Activated T-cell treated with anti-CD3 and anti-CD28 coated beads, Interleukin-2, amount 50 U/mL, for 24 hours (primary cell): ENCODE measurements around the gene COPRS.

Experiments used
- DNase-seq: peaks from one replicate; pipeline ENCODE4 v3.0.0-alpha.2; 2020
- H3K27ac Mint-ChIP-seq: 2 replicates; pipeline ENCODE4 v1.8.0; 2020; ENCODE audit warnings: mild to moderate bottlenecking, mixed read lengths
- H3K27me3 Mint-ChIP-seq: 2 replicates; pipeline ENCODE4 v1.8.0; 2020; ENCODE audit warnings: mixed read lengths
- H3K36me3 Mint-ChIP-seq: 2 replicates; pipeline ENCODE4 v1.8.0; 2020; ENCODE audit warnings: low read depth, mixed read lengths
- H3K4me1 Mint-ChIP-seq: 2 replicates; pipeline ENCODE4 v1.8.0; 2020; ENCODE audit warnings: low read depth, mixed read lengths
- H3K4me3 Mint-ChIP-seq: 2 replicates; pipeline ENCODE4 v1.8.0; 2020; ENCODE audit warnings: mild to moderate bottlenecking, moderate library complexity, mixed read lengths
- H3K9me3 Mint-ChIP-seq: 2 replicates; pipeline ENCODE4 v1.8.0; 2020; ENCODE audit warnings: mixed read lengths

Gene COPRS

GRCh38 chr17:31858642-31859486 is at the start of gene COPRS:
TSS of gene COPRS (minus strand) at chr17:31859244. CDS start at chr17:31859199, 45 bp downstream.
- Mint-ChIP-seq H3K27me3 (no peaks in the 10 kb centered on the region), H3K9me3 (no peaks in the 10 kb centered on the region), H3K4me1 (peaks cover 20% of the 10 kb centered on the region), H3K36me3 (peaks cover 49% of the 10 kb centered on the region), H3K27ac (peak within 1 kb of the TSS; percentile 91), H3K4me3 (peak within 1 kb of the TSS; percentile 88)
- peak; percentile 86 for DNase-seq

- peaks cover 24% of the 10 kb centered on the region for H3K27me3 Mint-ChIP-seq
- H3K36me3 Mint-ChIP-seq: no peaks in the 10 kb centered on the region
- no peaks in the 10 kb centered on the region for H3K9me3 Mint-ChIP-seq
- no peak overlapping the region for H3K4me3 Mint-ChIP-seq
- H3K4me1 Mint-ChIP-seq: peaks cover 19% of the 10 kb centered on the region
- no peak for DNase-seq
- H3K27ac Mint-ChIP-seq: no peak overlapping the region
Measured at GRCh38 chr17:31908386-31908785, 49.3 kb upstream of the COPRS start.

GRCh38 chr17:31907342-31907962 is 48.4 kb upstream of the COPRS start:
- Mint-ChIP-seq H3K4me3 (no peak overlapping the region), H3K4me1 (peaks cover 27% of the 10 kb centered on the region), H3K27ac (no peak overlapping the region), H3K27me3 (peaks cover 22% of the 10 kb centered on the region), H3K36me3 (no peaks in the 10 kb centered on the region), H3K9me3 (no peaks in the 10 kb centered on the region)
- no peak for DNase-seq

GRCh38 chr17:31903401-31903800 is 44.4 kb upstream of the COPRS start:
- no peaks in the 10 kb centered on the region for H3K9me3 Mint-ChIP-seq
- no peak overlapping the region for H3K4me3 Mint-ChIP-seq
- H3K27ac Mint-ChIP-seq: peak overlapping the region; percentile 47
- no peak for DNase-seq
- peaks cover 33% of the 10 kb centered on the region for H3K4me1 Mint-ChIP-seq
- H3K36me3 Mint-ChIP-seq: peaks cover 18% of the 10 kb centered on the region
- peaks cover 6% of the 10 kb centered on the region for H3K27me3 Mint-ChIP-seq

- no peak overlapping the region for H3K4me3 Mint-ChIP-seq
- H3K27me3 Mint-ChIP-seq: peaks cover 6% of the 10 kb centered on the region
- H3K9me3 Mint-ChIP-seq: no peaks in the 10 kb centered on the region
- H3K27ac Mint-ChIP-seq: peak overlapping the region; percentile 7
- DNase-seq: no peak
- H3K4me1 Mint-ChIP-seq: peaks cover 30% of the 10 kb centered on the region
- H3K36me3 Mint-ChIP-seq: peaks cover 25% of the 10 kb centered on the region
Measured at GRCh38 chr17:31902693-31903092, 43.6 kb upstream of the COPRS start.

- H3K4me3 Mint-ChIP-seq: no peak overlapping the region
- H3K27ac Mint-ChIP-seq: no peak overlapping the region
- no peaks in the 10 kb centered on the region for H3K27me3 Mint-ChIP-seq
- peaks cover 26% of the 10 kb centered on the region for H3K4me1 Mint-ChIP-seq
- peaks cover 43% of the 10 kb centered on the region for H3K36me3 Mint-ChIP-seq
- H3K9me3 Mint-ChIP-seq: no peaks in the 10 kb centered on the region
- no peak for DNase-seq
Measured at GRCh38 chr17:31900877-31901276, 41.8 kb upstream of the COPRS start.

GRCh38 chr17:31888124-31888523 is 29.1 kb upstream of the COPRS start:
- peaks cover 87% of the 10 kb centered on the region for H3K36me3 Mint-ChIP-seq
- no peaks in the 10 kb centered on the region for H3K4me1 Mint-ChIP-seq
- peak overlapping the region; percentile 47 for H3K27ac Mint-ChIP-seq
- no peak for DNase-seq
- H3K9me3 Mint-ChIP-seq: no peaks in the 10 kb centered on the region
- no peaks in the 10 kb centered on the region for H3K27me3 Mint-ChIP-seq
- H3K4me3 Mint-ChIP-seq: no peak overlapping the region

GRCh38 chr17:31882571-31882970 is 23.5 kb upstream of the COPRS start:
- Mint-ChIP-seq H3K4me1 (peaks cover 21% of the 10 kb centered on the region), H3K36me3 (peaks cover 90% of the 10 kb centered on the region), H3K4me3 (no peak overlapping the region), H3K9me3 (no peaks in the 10 kb centered on the region), H3K27ac (no peak overlapping the region), H3K27me3 (no peaks in the 10 kb centered on the region)
- no peak for DNase-seq

- H3K9me3 Mint-ChIP-seq: no peaks in the 10 kb centered on the region
- DNase-seq: no peak
- peaks cover 26% of the 10 kb centered on the region for H3K4me1 Mint-ChIP-seq
- H3K27me3 Mint-ChIP-seq: no peaks in the 10 kb centered on the region
- no peak overlapping the region for H3K4me3 Mint-ChIP-seq
- peaks cover 89% of the 10 kb centered on the region for H3K36me3 Mint-ChIP-seq
- peak overlapping the region; percentile 42 for H3K27ac Mint-ChIP-seq
Measured at GRCh38 chr17:31880311-31880710, 21.3 kb upstream of the COPRS start.

- Mint-ChIP-seq H3K4me1 (peaks cover 26% of the 10 kb centered on the region), H3K9me3 (no peaks in the 10 kb centered on the region), H3K27ac (peak overlapping the region; percentile 93), H3K36me3 (peaks cover 90% of the 10 kb centered on the region), H3K4me3 (no peak overlapping the region), H3K27me3 (no peaks in the 10 kb centered on the region)
- DNase-seq: no peak
Measured at GRCh38 chr17:31878703-31879073, 19.6 kb upstream of the COPRS start.

- no peaks in the 10 kb centered on the region for H3K9me3 Mint-ChIP-seq
- peak overlapping the region; percentile 15 for H3K4me3 Mint-ChIP-seq
- H3K36me3 Mint-ChIP-seq: peaks cover 91% of the 10 kb centered on the region
- peak overlapping the region; percentile 93 for H3K27ac Mint-ChIP-seq
- DNase-seq: peak; percentile 49
- H3K4me1 Mint-ChIP-seq: peaks cover 26% of the 10 kb centered on the region
- no peaks in the 10 kb centered on the region for H3K27me3 Mint-ChIP-seq
Measured at GRCh38 chr17:31877911-31878702, 19.1 kb upstream of the COPRS start.

GRCh38 chr17:31877341-31877740 is 18.3 kb upstream of the COPRS start:
- H3K27me3 Mint-ChIP-seq: no peaks in the 10 kb centered on the region
- no peak overlapping the region for H3K4me3 Mint-ChIP-seq
- peaks cover 92% of the 10 kb centered on the region for H3K36me3 Mint-ChIP-seq
- H3K27ac Mint-ChIP-seq: peak overlapping the region; percentile 93
- DNase-seq: no peak
- H3K9me3 Mint-ChIP-seq: no peaks in the 10 kb centered on the region
- H3K4me1 Mint-ChIP-seq: peaks cover 26% of the 10 kb centered on the region

GRCh38 chr17:31875081-31875480 is 16.0 kb upstream of the COPRS start:
- DNase-seq: no peak
- H3K9me3 Mint-ChIP-seq: no peaks in the 10 kb centered on the region
- H3K27ac Mint-ChIP-seq: no peak overlapping the region
- H3K27me3 Mint-ChIP-seq: no peaks in the 10 kb centered on the region
- H3K36me3 Mint-ChIP-seq: peaks cover 89% of the 10 kb centered on the region
- H3K4me3 Mint-ChIP-seq: no peak overlapping the region
- H3K4me1 Mint-ChIP-seq: peaks cover 25% of the 10 kb centered on the region

GRCh38 chr17:31869797-31870568 is 10.9 kb upstream of the COPRS start:
- no peaks in the 10 kb centered on the region for H3K9me3 Mint-ChIP-seq
- DNase-seq: no peak
- peaks cover 4% of the 10 kb centered on the region for H3K4me1 Mint-ChIP-seq
- no peak overlapping the region for H3K4me3 Mint-ChIP-seq
- peaks cover 90% of the 10 kb centered on the region for H3K36me3 Mint-ChIP-seq
- H3K27ac Mint-ChIP-seq: no peak overlapping the region
- H3K27me3 Mint-ChIP-seq: no peaks in the 10 kb centered on the region
